Esophagus (tissue), 2 donors: Measurements from ENCODE around the gene AXIN1. TPM values are rescaled to one million over a fixed set of nuclear protein-coding genes. Genes with fewer than 3 reads are reported as not detected.

Source experiments
- H3K27ac ChIP-seq, 2 donors: one replicate each; pipeline ENCODE4 v1.5.1; 2013; ENCODE audit warnings: low read depth in 2 of 2, mild to moderate bottlenecking in 2 of 2, inconsistent platforms in 1 of 2, low read length in 1 of 2, moderate library complexity in 1 of 2
- H3K27me3 ChIP-seq, 2 donors: one replicate each; pipeline ENCODE4 v1.6.1; 2013; ENCODE audit warnings: low read length in 2 of 2, control low read depth in 1 of 2, mild to moderate bottlenecking in 1 of 2; ENCODE audit not compliant: insufficient read depth in 2 of 2, control insufficient read depth in 1 of 2
- H3K36me3 ChIP-seq, 2 donors: one replicate each; pipeline ENCODE4 v1.6.1; 2013; ENCODE audit warnings: low read length in 1 of 2; ENCODE audit not compliant: control insufficient read depth in 2 of 2, insufficient read depth in 2 of 2
- H3K4me1 ChIP-seq, 2 donors: one replicate each; pipeline ENCODE4 v1.6.1; 2013; ENCODE audit warnings: low read length in 1 of 2; ENCODE audit not compliant: control insufficient read depth in 2 of 2, insufficient read depth in 2 of 2
- H3K4me3 ChIP-seq, 2 donors: one replicate each; pipeline ENCODE4 v1.5.1; 2013; ENCODE audit warnings: low read length in 2 of 2, mild to moderate bottlenecking in 2 of 2, low read depth in 1 of 2, moderate library complexity in 1 of 2
- H3K9me3 ChIP-seq, 2 donors: one replicate each; pipeline ENCODE4 v1.6.1; 2013; ENCODE audit warnings: mild to moderate bottlenecking in 2 of 2, low read depth in 1 of 2, low read length in 1 of 2, moderate library complexity in 1 of 2; ENCODE audit not compliant: control insufficient read depth in 2 of 2, insufficient read depth in 1 of 2
- WGBS, 2 donors: extraction: QIAGEN DNeasy Blood & Tissue Kit; methylation state at CpG; one replicate each; pipeline ENCODE4 v1.1.7; 2013; 5-methylcytosine and 5-hydroxymethylcytosine counted together
- polyA plus RNA-seq, 2 donors: library from polyadenylated mRNA; stranded (reverse); fragments of 200-250 nt; gene quantifications; one replicate each; pipeline ENCODE4 v1.2.3, GENCODE V29; 2013
- donor health status: healthy with polysubstance abuse.
- donor health status: Bipolar disorder and iron deficiency.

The AXIN1 gene
- polyA plus RNA-seq, 2 donors: 11.9 to 16.7 TPM

- peaks cover 11 to 49% of the 10 kb centered on the region in 2 donors for H3K36me3 ChIP-seq
Measured at GRCh38 chr16:286491-287297, 65.8 kb downstream of the AXIN1 start.

GRCh38 chr16:285146-286055, 67.1 kb downstream of the AXIN1 start:
- Histone ChIP-seq H3K27ac (no peak overlapping the region), H3K9me3 (no peaks in the 10 kb centered on the region), H3K4me3 (no peak overlapping the region), H3K27me3 (peaks cover 0 to 7% of the 10 kb centered on the region in 2 donors), H3K4me1 (peaks cover 0 to 6% of the 10 kb centered on the region in 2 donors), H3K36me3 (peaks cover 11 to 36% of the 10 kb centered on the region in 2 donors)
- 81 to 93% methylated on average over 41 to 48 of the region's 48 CpGs for WGBS, 2 donors

More at GRCh38 chr16:286491-287297, 65.8 kb downstream of the AXIN1 start:
- Histone ChIP-seq H3K4me3 (no peak overlapping the region), H3K27ac (no peak overlapping the region), H3K9me3 (no peaks in the 10 kb centered on the region), H3K4me1 (no peaks in the 10 kb centered on the region), H3K27me3 (no peaks in the 10 kb centered on the region)
- WGBS, 2 donors: 90 to 92% methylated on average over 22 of the region's 22 CpGs

GRCh38 chr16:284204-285120, 68.1 kb downstream of the AXIN1 start:
- Histone ChIP-seq H3K27ac (no peak overlapping the region), H3K27me3 (peaks cover 0 to 9% of the 10 kb centered on the region in 2 donors), H3K4me1 (peaks cover 0 to 6% of the 10 kb centered on the region in 2 donors), H3K4me3 (no peak overlapping the region), H3K9me3 (no peaks in the 10 kb centered on the region), H3K36me3 (peaks cover 8 to 27% of the 10 kb centered on the region in 2 donors)
- WGBS, 2 donors: 86 to 90% methylated on average over 51 to 52 of the region's 52 CpGs

- H3K27ac ChIP-seq: no peak within 1 kb of the TSS
- WGBS, 2 donors: 52 to 57% methylated on average over 25 of the region's 25 CpGs
- no peak within 1 kb of the TSS for H3K4me3 ChIP-seq
- H3K36me3 ChIP-seq: peaks cover 2 to 15% of the 10 kb centered on the region in 2 donors
- no peaks in the 10 kb centered on the region for H3K9me3 ChIP-seq
- H3K27me3 ChIP-seq: peaks cover 0 to 9% of the 10 kb centered on the region in 2 donors
- peaks cover 0 to 6% of the 10 kb centered on the region in 2 donors for H3K4me1 ChIP-seq
Measured at GRCh38 chr16:283033-283805, 69.3 kb downstream of the AXIN1 start, which contains the start of gene PDIA2. Gene PDIA2, plus strand, starts transcription at chr16:283164. Its CDS starts 6 bp downstream, at chr16:283170.

GRCh38 chr16:282491-282890, 70.0 kb downstream of the AXIN1 start:
- Histone ChIP-seq H3K27ac (no peak overlapping the region), H3K4me3 (no peak overlapping the region), H3K36me3 (peaks cover 0 to 9% of the 10 kb centered on the region in 2 donors), H3K27me3 (peaks cover 0 to 9% of the 10 kb centered on the region in 2 donors), H3K9me3 (no peaks in the 10 kb centered on the region), H3K4me1 (peaks cover 0 to 6% of the 10 kb centered on the region in 2 donors)
- WGBS, 2 donors: 63 to 80% methylated on average over 19 to 22 of the region's 22 CpGs

- H3K27me3 ChIP-seq: peaks cover 0 to 9% of the 10 kb centered on the region in 2 donors
- peaks cover 0 to 4% of the 10 kb centered on the region in 2 donors for H3K36me3 ChIP-seq
- 35 to 42% methylated on average over 25 of the region's 25 CpGs for WGBS, 2 donors
- H3K4me1 ChIP-seq: peaks cover 0 to 6% of the 10 kb centered on the region in 2 donors
- no peak overlapping the region for H3K27ac ChIP-seq
- H3K4me3 ChIP-seq: no peak overlapping the region
- no peaks in the 10 kb centered on the region for H3K9me3 ChIP-seq
Measured at GRCh38 chr16:281660-282255, 70.8 kb downstream of the AXIN1 start.

GRCh38 chr16:280991-281659, 71.4 kb downstream of the AXIN1 start:
- H3K4me1 ChIP-seq: peaks cover 0 to 6% of the 10 kb centered on the region in 2 donors
- no peaks in the 10 kb centered on the region for H3K36me3 ChIP-seq
- H3K27ac ChIP-seq: no peak overlapping the region
- 36 to 43% methylated on average over 26 to 27 of the region's 27 CpGs for WGBS, 2 donors
- H3K4me3 ChIP-seq: peak overlapping the region in 1 of 2 donors; percentile 30
- H3K27me3 ChIP-seq: peaks cover 0 to 9% of the 10 kb centered on the region in 2 donors
- no peaks in the 10 kb centered on the region for H3K9me3 ChIP-seq

GRCh38 chr16:280552-280951, 72.0 kb downstream of the AXIN1 start, which contains the start of gene ARHGDIG:
Gene ARHGDIG, plus strand, starts transcription at chr16:280591. Its CDS starts 90 bp downstream, at chr16:280681.
- WGBS, 2 donors: 0 to 2% methylated on average over 15 to 54 of the region's 54 CpGs
- H3K9me3 ChIP-seq: no peaks in the 10 kb centered on the region

More at GRCh38 chr16:280552-280951, 72.0 kb downstream of the AXIN1 start, which contains the start of gene ARHGDIG:
- H3K27ac ChIP-seq: no peak within 1 kb of the TSS
- peaks cover 0 to 6% of the 10 kb centered on the region in 2 donors for H3K4me1 ChIP-seq
- H3K36me3 ChIP-seq: no peaks in the 10 kb centered on the region
- H3K4me3 ChIP-seq: peak within 1 kb of the TSS in 1 of 2 donors; percentile 30
- H3K27me3 ChIP-seq: peaks cover 0 to 9% of the 10 kb centered on the region in 2 donors
